Amygdala (tissue), 56 donors: Measurements from ENCODE around the gene TMEM250.

Source experiments
- DNase-seq, 56 donors: peaks; one replicate each; lab custom pipeline; 2025; lab: John Stamatoyannopoulos, UW

TMEM250 gene

DNA sequence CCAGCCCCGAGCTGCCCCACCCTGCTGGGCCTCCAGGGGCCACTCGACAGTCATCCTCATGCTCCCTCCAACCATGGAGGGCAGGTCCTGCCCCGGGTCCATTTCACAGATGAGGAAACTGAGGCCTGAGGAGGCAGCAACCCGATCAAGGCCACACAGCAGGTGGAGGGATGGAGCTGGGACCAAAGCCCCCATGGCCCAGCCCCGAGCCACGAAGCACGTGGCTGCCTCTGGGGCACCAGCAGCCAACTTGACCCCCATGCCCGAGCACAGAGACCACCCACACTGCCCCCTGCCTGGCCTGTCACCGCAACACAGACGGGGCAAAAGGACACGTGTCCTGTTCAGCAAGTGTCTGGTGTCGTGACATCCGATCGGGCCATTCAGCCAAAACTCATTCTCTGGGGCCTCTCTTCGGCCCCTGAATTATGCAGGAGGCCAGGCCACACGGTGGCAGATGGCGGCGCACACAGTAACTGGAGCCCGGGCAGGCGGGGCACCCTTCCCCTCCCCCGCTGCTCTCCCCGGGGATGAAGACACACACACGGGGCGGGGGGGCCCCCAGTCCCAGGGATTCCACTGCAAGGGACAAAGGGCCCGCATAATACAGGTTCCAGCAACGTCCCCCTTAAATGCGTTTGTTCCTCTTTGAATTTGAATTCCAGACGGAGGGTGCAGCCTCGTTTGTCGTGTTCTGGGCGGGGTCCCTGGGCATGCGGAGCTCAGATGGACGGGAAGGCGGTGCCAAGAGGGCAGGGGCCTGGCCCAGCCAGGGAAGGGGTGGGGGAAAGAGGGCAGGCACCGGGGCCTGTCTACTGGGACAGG lies 29.4 kb upstream of the TMEM250 start:
- no peak for DNase-seq

DNA sequence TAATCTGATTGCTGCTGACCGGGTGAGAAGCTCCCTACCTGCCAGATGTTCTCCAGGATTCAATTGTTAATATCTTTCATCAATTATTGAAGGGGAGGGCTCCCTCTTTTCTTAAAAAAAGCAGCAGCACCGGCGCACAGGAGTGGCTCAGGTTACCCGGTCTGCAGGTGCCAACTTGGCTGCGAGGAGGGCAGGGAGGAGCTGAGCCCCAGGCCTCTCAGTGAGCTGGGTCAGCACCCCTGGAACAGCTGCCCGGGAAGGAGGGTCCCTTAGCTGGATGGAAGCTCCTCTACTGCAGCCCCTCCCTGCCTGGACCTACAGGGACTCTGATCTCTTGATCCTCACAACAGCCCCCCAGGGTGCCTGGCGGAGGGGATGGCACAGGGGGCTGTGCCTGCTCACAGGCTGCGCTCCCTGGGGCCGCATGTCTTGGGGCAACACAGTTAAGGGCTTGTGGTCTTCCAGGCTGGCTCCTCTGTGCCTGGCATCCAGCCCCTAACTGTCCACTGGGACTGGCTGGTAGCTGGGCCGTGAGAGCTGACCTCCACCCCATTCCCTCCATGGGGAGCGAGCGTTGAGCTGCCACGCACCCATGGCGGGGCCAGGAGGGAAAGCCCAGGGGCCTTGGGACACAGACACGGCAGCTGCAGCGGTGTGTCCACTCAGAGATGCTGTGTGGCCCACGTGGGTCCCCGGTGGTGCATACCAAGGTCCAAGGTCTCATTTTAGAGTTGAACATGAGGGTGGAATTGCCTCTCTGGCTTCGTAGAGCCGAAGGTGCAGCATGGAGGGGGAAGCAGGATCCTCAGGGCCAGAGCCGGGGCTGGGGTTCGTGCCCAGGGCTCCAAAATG lies 28.6 kb upstream of the TMEM250 start:
- DNase-seq, result no peak

DNA sequence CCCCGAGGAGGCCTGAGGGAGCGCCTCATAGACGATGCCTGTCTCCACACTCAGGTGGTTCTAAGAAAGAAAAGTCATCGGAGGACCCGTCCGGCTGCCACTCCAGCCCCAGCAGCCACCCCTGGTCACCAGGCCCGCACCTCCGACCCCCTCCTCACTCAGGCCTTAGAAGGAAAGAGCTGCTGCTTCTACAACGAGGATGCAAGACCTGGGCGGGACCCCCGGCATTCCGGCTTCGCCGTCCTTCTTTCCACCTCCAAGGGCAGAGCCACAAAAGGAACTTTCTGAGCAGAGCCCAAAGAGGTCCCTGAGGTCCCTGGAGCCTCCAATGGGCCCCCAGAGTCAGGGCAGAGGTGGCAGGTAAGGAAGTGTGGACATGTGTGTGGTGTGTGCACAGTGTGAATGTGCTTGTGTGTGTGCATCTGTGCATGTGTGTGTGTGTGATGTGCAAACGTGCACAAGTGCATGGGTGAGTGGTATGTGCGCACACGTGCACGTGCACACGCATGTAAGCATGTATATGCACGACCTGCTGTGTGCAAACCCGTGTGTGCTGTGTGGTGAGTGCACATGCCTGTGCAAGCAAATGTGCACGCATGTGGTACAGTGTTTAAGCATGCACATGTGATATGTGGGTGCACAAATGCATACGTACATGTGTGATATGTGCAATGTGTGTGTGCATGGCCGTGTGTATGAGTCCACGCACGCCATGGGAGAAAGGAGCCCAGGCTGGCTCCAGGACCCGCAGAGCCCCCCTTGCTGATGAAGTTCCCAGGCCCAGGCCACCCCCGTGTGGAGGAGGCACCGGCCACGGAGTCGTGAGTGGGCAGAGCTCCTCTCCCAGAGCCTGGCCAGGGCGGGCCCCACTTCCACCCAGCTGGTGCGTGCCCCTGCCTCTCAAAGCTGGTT lies 27.7 kb upstream of the TMEM250 start:
- DNase-seq, result no peak

DNA sequence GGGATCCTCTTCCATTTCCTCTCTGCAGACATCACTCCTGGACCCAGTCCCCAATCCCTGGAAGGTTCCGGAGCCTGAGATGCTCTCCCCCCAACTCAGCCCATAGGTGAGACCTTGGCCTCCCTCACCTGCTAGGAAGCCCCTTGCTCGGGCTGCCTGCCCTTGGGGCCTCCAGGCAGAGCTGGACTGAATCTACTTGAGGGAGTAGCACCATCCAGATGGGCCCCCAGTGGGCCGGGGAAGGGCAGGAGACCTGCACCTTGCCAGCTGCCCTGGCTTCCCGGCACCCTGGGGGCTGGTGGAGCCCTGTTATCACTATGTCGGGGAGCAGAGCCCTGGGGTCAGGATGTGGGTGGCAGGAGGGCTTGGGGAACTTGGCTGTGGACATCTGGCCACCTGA lies 26.9 kb upstream of the TMEM250 start:
- no peak for DNase-seq

DNA sequence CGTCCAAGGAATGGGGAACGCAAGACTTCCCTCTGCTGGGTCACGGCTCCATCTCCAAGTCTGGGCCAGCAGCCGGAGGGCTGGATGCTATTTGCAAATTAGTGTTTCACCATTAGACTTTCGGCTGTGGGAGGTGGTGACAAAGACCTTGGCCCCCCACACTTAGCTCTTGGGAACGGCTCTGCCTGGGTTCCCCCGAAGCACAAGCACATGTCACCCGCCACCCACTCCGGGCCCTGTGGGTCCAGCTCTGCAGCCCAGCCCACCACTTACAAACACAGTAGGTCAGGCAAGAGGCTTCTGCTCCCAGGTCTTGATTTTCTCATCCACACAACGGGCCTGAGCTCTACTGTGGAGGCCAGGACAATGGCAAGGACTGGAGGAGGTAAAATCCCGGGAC lies 25.8 kb upstream of the TMEM250 start:
- DNase-seq, result no peak

DNA sequence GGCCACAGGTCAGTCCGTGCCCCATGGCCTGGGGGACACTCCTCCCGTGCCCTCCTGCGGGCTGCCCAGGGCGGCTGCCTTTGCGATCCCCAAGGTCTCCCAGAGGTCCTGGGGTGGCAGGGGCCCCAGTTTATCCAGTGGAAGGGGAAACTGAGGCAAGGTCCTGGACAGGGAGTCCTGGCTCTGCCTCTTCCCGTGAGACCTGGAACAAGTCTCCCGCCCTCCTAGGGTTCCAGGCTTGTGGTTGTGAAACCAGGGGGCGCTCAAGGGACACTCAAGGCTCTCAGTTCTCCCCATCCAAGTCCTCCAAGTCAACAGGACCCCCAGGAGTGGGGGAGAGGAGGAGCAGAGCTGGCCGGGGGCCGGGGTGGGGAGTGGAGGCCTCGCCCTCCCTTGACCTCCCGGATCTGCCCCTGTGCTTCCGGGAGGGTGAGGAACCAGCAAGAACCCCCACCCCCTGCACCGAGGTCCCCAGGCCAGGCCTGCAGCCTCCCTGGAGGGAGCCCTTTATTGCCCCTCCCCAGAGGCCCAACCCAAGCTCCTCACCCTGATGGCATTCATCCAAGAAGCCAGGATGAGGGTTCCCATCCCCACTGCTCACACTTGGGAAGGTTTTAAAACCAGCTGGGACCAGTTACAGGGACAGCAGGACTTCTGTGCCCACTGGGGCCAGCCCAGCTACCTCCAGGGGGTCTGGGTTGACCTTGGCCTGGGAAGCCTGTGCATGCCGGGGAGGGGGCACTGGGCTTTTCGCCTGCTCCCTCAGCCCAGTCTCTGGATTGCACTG lies 24.7 kb upstream of the TMEM250 start:
- DNase-seq, result no peak

DNA sequence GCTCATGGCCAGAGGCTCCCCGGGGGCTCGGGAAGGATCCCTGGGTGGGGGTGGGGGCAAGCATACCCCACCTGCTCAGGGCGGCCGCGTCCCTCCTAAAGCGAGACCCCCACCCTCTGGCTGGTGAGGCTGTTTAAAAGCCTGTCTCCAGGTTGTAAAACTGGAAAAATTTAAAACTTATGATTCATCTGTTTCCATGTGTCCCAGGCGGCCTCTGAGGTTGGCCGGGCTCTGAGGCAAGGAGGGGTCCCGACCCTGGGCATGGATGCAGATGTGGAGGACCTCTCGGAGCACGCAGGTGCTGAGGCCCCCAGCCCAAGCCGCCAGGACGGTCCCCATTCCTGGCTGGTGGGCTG lies 24.2 kb upstream of the TMEM250 start:
- DNase-seq, result no peak

DNA sequence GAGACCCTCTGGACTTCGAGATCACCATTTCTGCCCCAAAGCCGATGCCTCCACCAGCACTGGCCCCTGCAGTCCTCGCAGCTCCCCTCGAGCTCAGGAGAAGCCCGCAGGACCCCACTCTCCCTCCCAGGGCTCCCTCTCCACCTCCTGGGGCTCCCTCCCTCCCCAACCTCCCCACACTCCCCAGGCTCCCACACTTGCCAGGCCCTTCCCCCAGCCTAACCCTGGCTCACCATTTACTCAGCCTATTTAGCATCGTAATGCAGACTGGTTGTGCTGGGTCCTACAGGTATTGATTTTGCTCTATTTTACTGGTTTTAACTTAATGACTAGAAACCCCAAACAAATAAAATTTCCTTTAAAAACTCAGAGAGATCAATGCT lies 23.7 kb upstream of the TMEM250 start:
- no peak for DNase-seq

DNA sequence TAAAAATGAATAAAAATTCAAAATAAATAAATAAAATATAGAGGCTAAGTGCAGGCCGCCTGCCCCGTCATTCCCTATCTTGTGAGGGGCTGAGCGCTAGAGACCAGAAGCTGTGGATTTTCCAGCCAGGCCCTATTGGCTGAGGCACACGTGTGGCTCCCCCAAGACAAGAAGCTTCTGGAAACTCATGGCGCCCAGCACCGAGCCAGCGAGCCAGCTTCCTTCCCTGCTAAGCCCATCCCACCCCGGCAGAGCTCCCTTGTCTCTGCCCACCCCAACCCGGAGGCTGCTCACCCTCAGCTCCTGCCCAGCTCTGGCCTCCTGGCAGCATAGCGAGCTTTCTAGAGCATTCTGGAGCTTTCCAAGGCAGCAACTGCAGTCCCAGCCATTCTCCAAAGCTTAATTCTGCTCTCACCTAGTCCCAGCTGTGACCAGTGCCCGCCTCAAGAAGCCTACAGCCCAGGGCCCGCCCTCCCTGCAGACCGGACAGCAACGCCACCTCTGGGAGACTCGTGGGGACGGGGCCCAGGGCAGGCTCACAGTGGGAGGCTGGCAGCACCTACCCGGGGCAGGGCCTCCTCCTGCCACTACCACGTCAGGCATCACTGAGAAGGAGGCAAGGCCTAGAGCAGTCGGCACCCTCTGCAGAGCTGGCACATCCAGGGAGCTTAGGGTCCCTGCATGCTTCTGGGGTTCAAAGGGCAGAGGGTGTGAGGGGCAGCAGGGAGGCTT lies 23.2 kb upstream of the TMEM250 start:
- DNase-seq, result no peak

DNA sequence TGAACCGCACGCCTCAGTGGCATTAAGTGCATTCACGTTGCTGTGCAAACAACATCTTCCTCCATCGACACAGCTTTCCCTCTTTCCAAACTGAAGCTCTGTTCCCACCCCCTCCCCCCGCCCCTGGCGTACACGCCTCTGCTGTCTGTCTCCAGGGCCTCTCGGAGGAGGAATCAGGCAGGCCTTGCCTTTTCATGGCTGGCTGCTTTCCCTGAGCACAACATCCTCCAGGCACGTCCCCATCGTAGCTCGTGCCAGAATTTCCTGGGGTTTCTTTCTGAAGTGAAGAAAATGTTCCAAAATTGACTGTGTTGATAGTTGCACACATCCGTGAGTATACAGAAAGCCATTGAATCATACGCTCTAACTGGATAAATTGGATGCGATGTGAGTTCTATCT lies 22.3 kb upstream of the TMEM250 start:
- DNase-seq, result peak in 11 of 56 donors; percentile 12 to 63 (median 30)

DNA sequence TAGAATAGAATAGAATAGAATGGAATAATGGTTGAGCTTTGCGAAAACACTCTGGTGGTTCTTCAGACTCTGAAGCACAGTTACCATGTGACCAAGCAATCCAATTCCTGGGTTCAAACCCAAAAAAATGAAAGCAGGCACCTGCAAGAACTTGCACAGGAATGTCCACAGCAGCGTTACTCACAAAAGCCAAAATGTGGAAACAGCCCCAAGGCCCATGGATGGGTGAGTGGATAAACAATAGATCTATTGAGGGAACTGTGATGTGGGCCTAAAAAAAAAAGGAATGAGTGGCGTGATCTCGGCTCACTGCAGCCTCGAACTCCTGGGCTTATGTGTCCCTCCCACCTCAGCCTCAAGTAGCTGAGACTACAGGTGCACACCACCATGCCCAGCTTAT lies 21.4 kb upstream of the TMEM250 start:
- DNase-seq, result no peak

DNA sequence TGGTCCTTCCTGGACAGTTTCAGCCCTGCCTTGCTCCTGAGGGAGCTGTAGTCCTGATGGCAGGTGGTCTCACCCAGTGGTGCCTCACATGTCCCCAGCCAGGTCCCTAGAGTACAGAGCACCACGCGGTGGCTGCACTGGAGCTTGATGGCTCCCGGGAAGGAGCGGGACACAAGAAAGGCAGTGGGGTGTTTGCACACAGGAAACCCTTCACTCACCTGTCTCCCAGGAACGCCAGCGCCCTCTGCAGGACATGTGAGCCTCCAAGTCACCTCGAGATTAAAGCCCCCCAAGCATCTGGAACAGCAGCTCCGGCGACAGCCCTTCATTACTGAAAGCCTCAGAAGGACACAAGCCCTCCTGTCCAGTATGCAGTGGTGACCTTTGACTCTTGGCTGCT lies 19.9 kb upstream of the TMEM250 start:
- DNase-seq, result no peak

DNA sequence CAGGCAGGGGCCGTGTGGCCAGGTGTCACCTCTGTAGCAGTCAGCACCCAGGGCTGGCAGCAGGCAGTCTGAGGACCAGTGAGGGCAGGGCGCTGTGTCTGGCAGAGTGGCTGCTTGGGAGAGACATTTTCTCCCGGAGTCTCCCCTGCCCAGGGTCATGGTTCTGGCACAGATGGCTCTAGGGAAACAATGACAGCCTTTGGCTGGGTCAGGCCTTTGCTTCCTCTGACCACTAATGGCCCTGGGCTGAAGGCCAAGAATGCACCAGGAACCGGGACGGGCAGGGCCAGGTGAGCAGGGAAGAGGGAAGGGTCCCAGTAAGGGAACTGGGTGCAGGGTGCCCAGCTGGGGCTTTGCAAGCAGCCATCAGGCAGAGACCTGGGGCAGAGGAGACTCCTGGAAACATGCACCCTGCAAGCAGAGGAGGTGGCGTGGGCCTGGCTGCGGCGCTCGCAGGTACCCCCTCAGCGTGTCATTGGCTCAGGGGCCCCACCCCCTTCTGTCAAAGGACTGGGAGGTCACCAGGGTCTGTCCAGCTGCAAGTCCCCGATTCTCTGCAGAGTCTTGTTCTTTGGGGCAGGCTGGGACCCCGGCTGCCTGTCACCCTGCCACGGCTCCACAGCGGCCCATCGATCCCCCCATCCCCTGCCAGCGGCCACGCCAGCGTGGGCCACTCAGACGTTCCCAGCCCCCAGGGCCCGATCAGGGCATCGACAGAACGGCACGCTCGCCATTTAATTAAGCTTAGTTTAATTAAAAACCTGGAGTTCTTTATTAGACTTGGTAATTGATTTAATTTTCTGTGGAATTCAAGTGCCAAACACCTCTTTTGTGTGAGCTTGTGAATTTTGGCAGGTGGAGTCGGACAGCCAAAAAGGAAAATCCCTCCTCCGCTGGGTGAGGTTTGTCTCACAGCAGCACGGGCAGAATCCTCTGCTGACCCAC lies 18.9 kb upstream of the TMEM250 start:
- DNase-seq, result no peak

DNA sequence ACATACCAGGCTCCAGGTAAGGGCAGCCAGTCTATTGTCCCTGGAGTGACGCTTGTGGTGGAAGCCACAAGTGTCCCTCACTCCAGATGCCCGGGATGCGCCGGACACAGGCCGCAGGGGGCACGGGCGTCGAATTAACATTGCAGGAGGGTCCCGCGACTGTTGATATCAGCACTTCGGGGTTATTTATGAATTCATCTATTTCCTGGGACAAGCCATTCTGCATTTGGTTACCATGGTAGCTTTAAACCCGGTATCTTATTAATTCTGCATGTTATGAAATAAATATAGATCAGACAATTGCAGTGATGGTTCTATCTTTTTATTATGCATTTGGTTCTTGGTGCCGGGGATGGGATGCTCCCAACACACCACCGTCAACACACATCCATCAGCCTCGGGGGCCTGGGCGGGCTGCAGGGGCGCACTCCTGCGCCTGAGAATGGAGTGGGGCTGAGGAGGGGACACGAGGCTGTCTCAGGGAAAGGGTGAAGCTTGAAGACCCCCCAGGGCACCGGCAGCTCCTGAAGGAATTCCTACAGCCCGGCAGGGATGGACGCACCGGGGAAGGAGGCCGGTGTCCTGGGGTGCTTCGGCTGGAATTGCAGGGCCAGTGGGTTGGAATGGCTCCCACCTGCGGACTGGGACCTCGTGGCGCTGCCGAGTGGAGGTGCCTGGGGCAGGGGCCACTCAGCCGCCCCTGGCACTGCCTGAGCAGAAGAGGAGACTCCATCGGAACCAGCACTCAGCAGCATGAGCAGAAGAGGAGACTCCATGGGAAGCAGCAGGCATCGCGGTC lies 17.7 kb upstream of the TMEM250 start:
- DNase-seq, result no peak

DNA sequence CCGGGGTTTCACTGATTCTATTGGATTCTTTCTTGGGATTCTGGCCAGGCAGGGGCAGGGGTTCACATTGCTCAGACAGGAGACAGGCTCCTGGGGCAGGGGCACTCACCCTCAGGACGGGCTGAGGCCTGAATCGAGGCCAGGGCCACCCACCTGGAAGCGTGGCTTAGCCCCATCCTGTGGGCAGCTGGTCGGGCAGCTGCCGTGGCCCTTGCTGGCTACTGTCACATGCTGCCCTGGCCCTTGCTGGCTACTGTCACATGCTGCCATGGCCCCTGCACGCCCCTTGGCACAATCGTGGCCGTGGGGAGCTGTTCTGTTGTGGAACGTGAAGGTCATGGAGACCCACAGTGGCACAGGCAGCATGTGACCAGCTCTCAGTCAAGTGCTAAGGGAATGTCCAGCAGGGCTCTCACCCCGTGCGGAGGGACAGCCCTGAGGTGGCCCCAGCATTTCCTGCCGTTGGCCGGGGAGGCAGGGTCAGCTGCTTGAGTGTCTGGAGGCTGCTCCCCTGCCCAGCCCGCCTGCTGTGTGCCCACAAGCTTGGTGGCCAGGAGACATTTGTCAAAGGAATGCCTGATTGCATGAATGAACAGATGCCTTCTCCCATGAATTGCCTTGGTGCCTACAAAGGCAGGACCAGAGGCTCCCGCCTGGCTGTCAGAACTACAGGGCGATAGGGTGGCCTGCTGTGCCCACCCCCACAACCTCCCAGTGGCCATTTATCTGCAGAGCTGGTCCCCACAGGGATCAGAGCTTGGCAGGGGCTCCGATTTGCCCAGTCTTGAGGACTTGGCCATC lies 16.9 kb upstream of the TMEM250 start:
- DNase-seq, result no peak

DNA sequence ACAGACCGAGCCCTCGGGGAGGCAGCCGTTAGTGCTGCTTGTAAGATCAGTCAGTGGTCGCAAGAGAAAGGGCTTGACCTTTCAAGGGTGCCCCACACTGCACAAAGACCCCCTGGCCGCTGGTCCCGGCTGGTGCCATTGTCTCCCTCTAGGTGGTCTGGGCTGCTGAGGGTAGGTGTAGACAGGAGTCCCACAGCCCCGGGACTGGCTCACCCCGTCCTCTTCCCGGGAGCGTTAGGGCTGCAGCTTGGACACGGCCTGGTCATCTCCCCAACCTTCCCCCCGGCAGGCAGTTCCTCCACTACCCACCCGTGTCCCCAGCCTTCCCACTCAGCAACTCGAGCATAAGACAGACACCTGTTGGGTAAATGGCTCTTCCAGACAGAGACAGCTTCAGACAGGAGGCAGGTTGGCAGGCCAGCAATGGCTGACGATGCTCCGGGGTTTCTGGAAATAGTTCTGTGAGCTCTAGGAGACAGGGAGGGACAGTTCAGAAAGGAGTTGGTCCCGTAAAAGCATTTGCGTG lies 15.3 kb upstream of the TMEM250 start:
- DNase-seq, result no peak
